Measurements from ENCODE around the gene TRAF4.

GRCh38 chr17:28747801-28748750 is 4.3 kb downstream of the TRAF4 start:
- TF ChIP-seq POLR2AphosphoS5 (IDR thresholded peaks at IDR 0.05; ENCODE audit: low read depth, low read length) (no peak), EZH2 (IDR thresholded peaks at IDR 0.05) (no peak), YY1 (IDR thresholded peaks at IDR 0.05; ENCODE audit: extremely low read depth, insufficient replicate concordance, low read depth, low read length) (no peak), CTCF (IDR thresholded peaks at IDR 0.05 in 2 of 3, conservative IDR thresholded peaks at IDR 0.05 in 1 of 3; ENCODE audit: borderline replicate concordance in 1 of 3, insufficient read depth in 1 of 3, low read depth in 2 of 3, low read length in 2 of 3) (no peak), REST (IDR thresholded peaks at IDR 0.05; ENCODE audit: low read depth) (no peak), RAD21 (IDR thresholded peaks at IDR 0.05; ENCODE audit: low read depth) (no peak)
- TF ChIP-seq, protein P1, sequence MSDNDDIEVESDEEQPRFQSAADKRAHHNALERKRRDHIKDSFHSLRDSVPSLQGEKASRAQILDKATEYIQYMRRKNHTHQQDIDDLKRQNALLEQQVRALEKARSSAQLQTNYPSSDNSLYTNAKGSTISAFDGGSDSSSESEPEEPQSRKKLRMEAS (IDR thresholded peaks at IDR 0.05), result no peak

All from HCT116 (cell line).